Medulla oblongata (tissue), 1 donor: ENCODE data around the gene NTM.

Experiments used
- DNase-seq: peaks from one replicate; pipeline ENCODE4 v3.0.0-alpha.2; 2015; ENCODE audit errors: extremely low spot score

NTM gene

DNA sequence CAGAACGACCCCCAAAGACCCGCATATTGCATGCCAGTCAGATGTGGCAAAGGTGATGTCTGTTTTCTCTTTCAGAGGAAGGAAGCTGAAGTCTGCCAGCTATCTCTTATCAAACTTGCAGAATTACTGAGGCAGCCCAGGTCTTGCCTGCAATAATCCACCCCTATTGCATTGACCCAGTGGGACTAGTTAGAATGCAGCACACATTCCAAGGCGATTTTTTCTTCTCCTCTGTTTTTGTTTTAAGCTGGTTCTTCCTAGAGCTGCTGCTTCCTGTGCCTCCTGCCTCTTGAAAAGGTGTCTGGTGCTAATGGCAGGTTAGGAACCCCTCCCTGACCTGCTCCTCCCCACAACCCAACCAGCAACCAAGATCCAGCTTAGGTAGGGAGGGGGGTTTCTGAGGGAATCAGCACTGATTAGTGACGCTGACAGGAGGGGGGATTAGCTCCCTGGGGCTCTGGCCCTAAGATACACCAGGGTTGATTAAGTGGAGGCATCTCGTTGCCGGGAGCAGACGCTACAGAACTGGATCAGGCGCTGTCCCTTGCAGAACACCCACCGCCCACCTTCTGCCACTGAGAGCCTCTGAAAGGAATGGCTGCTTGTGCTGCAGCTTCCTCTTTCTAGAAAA lies 2.8 kb downstream of the NTM start:
- DNase-seq, result no peak

DNA sequence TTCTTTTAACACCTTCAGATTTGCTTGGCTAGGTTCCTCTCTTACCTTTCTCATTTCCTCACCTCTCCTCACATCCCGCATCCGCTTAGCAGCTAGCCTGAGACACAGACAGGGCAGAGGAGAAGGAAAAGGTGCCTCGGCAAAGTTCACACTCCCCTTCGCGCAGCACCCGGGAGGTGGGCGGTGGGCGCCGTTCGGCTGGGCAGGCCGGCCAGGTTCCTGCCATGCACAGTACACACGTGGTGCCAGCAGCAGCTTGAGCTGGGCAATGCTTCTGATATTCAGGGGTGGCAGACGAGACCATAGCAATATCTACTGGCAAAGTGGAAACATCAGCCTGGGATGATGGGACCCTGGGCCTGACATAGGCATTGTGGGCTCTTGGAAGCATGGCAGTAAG lies 3.3 kb downstream of the NTM start:
- DNase-seq, result no peak

DNA sequence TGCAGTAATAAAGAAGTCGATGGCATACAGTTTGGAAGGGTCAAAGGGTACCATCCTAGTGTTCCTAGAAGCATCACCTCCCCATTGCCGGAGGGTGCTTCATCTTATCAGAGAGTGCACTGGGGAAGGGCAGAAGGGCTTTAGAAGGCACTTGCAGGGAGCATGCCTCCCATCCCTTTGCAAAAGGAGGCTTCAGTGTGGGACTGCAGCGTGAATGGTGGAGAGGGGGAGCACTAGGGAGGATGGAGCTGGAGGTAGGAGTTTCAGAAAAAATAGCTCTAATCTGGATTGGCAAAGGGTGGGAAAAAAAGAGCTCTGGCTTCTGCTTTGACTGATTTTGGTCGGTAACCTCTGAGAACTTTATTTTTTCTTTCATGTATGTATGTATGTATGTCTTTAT lies 5.0 kb downstream of the NTM start:
- DNase-seq, result no peak

DNA sequence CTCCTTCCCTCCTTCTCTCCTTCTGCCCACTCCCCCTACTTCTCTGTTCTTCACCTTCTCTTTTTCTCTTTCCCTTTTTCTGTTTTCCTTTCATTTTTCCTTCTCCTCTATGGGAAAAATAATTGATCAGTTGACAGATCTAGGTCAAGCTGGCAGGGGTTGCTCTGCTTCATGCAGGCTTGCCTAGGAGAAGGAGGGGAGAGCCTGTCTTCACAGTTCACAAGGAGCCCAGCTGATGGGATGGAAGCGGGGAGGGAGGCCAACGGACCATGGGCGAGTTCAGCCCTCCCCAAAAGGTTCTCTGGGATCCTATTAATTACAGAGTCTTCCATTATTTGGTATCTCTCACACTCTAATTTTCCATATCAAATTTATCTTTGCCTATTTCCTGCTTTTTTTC lies 5.5 kb downstream of the NTM start:
- no peak for DNase-seq

DNA sequence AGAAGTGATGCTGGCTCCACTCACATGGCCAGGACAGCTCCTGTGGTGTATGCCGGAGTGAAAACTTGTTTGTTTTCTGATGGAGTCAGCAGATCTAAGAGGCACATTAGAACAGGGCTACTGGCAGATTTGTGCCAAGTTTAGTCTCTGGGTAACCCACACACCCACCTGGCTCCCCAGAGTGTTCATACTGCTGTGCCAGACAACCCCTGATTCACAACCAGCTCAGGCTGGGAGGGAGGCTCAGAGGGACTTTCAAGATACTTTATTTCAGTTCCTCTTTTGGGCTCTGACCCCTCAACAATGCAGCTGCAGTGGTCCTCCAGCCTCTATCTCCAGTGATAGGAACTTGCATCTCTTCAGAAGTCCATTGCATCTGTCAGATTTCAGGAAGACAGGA lies 8.5 kb downstream of the NTM start:
- DNase-seq, result no peak

DNA sequence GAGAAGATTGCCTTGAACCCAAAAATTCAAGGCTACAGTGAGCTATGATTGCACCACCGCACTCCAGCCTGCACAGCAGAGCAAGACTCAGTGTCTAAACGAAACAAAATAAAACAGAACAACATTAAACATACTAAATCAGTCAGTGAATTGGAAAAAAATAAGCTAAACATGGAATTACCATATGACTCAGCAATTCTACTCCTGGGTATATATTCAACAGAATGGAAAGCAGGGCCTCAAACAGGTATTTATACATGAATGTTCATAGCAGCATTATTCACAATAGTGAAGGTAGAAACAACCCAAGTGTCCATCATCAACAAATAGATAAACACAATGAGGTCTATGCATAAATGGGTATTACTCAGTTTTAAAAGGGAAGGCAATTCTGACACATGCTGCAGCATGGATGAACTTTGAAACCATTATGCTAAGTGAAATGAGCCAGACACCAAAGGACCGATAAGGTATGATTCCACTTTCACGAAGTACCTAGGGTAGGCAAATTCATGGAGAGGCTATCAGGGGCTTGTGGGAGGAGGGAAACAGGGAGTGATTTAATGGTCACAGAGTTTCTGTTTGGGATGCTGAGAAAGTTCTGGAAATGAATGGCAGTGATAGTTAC lies 15.5 kb downstream of the NTM start:
- no peak for DNase-seq

DNA sequence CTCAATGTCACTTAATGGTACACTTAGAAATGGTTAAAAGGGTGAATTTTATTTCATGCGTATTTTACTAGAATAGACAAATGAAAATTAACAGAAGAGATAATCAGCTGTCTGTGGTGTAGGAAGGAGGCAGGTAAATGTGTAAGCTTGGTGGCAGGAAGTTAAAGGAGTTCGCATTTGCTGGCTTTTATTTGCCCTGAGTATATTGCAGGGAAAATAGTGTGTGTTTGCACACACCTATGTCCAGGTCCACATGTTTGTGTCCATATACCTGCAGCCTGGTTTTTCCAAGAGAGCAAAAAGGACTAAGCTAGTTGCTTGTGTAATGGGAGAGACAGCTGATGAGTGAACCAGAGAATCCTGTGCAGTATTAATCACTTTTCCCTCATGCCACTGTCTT lies 16.0 kb downstream of the NTM start:
- DNase-seq, result no peak

DNA sequence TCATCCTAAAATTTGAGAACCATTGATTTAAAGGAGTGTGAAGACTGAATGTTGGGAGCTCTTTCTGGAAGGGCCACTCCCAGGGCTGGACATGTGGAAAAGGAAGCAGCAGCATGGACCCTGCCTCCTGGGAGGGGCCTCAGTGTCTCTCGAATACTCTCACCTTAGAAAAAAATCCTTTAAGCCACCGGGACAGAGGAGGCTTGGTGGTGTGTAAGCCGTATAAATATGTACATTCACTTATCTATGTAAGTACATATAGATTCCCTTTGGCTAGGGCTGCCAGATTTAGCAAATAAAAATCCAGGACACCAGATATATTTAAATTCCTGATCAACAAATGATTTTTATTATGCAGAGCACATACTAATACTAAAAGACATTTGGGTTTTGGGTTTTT lies 17.6 kb downstream of the NTM start:
- DNase-seq, result no peak

DNA sequence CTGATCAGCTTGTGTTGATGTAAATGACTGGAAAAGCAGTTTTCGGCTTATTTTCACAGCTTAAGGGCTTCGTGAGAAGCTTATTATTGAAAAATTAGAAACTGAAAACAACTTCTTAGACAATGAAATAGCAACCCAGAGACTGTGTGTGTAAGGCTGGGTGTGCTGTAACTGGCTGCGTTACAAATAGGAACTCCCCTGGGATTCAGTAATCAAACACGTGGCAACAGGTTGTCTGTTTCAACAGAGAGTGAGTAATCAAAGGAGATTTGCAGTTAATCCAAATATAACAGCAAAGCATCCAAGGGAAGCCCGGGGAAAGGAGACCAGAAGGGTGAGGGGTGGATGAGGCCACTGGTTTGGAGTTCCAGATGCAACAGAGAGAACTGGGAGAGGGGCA lies 19.2 kb downstream of the NTM start:
- no peak for DNase-seq

DNA sequence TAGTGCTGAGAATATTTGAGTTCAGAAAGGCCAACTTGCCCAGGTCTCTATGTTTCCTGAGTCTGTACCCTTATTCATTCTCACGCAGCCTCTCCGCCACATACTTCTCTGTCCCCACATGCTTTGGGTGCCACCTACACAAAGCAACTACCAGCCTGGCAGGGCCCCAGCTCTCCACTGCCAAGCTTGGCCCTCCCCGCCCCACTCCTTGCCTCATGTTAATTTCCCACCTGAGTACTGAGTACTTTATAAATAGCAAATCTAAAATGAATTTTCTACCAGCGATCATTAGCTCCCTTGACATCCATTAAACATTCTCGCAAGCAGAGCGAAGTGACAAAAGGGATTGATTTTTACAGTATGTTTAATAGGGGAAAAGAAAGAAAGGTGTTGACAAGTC lies 20.8 kb downstream of the NTM start:
- no peak for DNase-seq

DNA sequence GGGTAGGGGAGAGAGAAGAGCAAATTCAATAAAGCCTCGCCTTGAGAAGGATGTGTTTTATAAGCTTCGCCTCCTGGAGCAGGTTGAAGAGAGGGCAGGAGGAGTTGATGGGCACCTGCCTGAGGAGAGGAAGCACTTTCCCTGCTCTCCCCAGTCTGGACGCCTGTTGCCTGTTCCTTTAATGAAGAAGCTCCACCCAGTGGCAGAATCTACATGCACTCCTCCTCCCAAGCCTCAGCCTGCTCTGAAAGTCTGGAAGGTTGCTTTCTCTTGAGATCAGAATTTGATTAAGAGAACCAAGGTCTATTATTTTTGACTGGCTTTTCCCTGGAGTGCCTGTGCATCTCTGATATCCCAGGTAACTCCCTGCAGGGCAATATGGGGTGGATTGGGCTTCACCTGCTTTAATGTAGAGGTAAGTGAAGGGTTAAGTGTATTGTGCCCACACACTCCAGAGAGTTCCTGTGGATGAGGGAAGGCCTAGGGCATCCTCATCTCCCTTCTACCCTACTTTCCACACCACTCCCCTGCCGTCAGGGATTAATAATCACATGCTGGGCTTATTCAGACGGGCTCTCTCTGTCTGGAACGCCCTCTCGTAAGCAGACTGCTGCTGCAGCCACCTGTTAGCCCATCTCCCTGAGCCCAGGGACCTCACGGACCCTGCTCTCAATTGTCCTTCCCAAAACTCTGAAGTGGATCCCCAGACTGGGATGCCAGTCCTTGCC lies 22.3 kb downstream of the NTM start:
- DNase-seq, result peak; percentile 63

DNA sequence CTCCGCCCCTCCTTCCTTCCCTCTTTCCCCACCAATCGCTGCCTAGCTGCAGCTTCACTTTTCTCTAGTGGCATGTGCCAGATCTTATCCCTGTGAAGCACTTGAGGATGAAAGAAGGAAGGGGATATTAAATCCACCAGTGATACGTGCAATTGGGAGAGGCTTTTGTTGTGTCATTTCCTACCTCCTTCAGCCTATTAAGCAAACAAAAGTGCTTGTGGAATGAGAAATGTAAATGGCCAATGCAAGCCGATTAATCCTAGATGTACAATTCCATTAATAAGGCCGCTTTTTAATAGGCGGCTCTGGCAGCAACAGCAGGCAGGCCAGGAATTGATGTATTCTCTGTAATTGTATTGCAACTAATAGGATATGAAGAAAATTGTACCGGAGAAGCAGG lies 23.3 kb downstream of the NTM start:
- DNase-seq, result no peak

DNA sequence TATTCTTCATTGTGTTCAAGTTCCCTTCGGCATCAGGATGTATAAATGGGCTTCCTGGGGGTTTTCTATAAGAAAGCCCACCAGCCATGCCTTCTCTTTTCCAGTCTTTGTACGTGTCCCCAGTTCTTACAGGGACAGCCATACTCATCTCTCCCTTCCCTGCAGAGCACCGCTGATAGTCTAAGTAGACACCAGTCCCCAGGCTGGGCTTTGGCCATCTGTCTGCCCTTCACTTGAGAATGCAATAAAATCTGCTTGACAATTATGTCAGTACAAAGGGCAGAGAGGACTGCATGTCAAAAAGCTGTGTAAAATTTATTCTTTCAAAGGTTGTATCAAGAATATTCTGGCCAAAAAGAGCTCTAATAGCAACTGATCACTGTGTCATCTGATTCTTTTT lies 27.3 kb downstream of the NTM start:
- DNase-seq, result no peak

DNA sequence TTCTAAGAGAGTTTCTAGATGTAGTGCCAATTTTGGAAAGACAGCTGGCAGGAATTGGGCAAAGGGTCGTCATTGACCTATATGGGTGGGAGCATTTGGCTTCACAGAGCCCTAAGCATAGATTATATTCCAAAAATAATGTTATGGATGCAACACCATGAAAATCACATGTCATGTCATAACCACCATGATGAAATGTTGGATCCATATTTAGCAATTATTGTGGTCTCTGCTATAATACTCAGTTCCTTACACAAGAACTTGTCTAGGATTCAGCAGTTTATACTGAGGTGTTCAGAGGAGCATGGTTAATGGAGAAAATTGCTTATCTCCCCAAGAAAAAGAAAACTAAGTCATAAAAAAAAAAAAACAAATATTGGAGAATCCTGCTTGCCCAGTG lies 31.6 kb downstream of the NTM start:
- no peak for DNase-seq

DNA sequence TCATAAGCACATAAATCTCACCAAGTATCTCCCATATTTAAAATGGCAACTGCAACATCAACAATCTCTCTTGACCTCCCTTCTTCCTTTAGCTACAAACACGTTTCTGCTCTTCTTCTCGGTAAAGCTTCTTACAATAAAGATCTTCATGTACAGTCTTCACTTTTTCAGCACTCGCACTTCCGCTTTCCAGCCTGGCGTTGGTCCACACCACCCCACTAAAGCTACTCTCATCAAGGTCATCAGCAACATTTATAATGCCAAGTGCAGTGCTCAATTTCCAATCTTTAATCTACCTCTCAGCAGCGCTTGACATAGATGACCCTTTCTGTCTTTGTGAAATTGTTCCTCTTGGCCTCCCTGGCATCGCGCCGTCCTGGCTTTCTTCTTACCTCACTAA lies 33.6 kb downstream of the NTM start:
- no peak for DNase-seq

DNA sequence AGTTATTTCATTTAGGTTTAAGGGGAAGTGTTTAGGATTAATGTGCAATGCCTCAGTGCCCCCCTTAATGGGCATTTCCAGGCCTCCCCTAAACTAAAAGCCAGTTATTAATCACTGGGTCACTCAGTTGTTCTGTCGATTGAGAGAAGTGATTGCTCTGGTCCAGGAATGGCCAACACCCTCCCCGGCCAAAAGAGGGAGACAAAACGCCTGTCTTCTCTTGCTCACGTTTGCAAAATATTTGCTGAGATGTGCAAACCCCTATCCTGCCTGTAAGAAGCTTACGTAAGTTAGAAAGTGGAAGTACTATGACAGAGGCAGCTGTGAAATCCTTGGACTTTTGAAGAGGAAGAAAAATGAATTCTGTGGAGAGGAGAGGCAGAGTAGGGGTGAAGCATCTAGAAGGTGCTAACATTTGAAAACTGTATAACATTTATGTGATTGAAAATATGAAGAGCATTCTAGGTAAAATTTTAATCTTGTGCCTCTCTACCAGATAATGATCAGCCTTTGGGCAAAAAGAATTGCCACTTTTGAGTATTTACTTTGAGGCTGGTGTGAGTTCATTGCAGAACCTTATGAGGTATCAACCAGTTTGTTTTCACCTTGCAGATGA lies 37.7 kb downstream of the NTM start:
- peak; percentile 48 for DNase-seq

DNA sequence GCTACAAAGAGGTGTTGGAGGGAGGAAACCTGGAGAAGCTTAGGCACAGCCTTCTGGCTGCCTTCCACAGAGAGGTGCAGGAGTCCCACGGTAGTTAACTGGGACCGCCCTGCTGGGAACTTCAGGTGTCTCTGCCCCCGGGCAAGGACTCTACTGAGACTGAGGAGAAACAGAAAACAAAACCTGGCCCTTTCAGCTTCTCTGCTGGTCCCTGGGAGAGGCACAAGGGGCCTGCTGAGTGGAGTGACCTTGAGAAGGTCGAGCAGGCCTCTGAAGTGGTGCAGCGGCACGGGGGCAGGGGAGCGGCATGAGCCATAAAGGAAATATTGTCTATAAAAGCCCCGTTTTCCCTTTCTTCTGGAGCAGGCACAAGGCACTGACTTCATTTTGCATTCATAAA lies 38.9 kb downstream of the NTM start:
- no peak for DNase-seq

DNA sequence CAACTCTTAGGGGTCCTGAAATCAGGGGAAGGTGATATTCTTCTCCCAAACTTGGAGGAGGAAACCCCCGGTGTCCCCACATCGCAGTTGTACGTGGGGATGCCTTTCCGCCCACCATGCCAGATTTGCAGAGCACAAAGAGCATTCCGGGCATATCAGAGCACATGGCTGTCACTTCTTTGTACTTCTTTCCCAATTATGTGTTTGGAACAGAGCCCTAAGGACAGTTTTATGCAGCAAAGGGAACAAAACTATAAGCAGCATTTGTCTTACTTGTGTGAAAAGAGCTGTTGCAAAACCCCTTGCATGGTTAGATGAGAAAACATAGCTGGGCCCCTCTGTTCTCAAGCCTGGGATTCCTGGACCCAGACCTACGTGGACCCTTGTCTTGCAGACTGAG lies 41.2 kb downstream of the NTM start:
- DNase-seq, result no peak

DNA sequence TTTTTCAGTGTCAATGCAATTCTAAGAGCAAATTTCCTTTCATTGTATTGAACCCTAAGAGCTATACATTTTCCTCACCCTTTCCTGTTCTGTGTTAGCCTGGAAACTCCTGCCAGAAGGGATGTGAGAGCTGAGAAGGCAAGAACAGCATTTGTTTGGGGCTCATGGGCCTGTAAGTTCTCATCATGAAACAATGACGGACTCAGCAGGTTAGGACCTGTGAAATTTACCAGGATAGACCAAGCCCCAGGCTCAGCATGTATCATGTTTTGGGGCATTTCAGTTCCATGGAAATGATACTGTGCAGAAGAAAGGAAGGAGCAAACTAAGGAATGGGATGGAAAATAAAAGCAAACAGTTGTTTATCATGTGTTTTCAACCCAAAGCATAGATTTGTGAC lies 41.6 kb downstream of the NTM start:
- no peak for DNase-seq

DNA sequence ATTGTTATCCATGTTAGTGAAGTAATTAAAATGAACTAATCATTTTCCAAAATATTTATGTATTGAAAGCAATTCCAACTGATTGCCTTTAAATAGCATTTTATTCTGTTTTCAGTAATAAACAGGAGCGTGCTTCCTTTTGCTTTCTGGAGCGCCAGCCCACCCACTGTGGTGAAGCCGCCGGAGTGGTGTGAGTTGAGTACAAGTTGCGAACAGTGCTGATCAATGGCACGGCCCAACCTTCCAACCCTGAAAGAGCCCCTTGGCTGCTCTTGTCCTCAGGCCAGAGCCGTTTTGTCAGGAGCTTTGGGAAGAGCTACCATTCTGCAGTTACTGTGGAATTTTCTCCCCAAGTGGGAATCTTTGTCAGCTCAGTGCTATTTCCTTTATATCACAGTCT lies 42.8 kb downstream of the NTM start:
- no peak for DNase-seq

DNA sequence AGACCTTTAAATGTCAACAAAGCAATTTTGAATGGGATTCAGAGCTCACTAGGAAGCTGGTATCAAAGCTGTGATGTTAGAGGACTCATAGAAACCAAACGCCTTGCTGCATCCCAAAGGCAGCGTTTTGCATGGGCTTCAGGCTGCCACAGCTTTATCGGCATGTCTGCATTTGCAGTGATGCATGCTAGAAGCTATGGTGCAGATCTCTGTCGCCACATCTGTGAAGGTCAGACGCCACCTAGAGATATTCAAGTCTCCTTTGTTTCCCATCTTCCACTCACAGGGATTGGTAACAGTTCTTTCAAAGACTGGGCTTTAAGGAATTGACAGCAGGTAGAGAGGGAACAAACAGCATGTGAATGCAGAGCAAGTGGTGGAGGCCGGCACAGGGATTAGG lies 47.8 kb downstream of the NTM start:
- no peak for DNase-seq

DNA sequence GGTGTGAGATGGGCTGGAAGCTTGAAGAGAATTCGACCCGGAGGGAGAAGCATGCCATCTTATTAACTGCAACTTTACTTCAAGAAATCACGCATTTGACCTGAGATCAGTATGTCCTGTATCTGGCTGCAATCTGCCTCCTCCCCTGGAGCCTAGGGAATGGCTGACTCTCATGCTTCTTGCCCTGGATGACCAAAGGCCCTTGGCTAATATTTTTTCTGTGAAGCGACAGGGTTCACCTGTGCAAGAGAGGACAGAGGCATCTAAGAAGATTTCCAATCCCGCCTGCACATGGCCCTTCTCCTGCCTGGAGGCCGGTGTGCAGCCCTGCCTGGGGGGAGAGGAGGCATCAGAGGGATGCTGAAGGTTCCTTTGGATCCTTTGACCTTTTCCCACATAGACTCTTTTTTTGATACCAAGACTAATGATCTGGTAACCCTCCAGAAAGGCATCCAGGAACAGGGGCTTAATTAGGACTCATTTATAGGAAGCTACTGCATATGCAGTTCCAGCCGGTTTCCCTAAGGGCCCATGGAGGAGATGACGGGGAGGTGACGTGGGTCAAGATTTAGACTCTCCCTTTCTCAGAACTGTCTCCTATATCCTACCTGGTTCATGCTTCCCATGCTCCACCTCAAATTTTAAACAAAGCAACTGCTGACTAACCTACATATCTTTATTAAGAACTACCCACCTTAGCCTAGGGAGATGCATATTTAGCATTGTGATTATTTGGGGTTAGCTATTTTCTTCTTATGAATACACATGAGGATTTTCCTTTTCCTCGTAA lies 50.8 kb downstream of the NTM start:
- no peak for DNase-seq
